Measurements from ENCODE around the gene ATP9A.

DNA sequence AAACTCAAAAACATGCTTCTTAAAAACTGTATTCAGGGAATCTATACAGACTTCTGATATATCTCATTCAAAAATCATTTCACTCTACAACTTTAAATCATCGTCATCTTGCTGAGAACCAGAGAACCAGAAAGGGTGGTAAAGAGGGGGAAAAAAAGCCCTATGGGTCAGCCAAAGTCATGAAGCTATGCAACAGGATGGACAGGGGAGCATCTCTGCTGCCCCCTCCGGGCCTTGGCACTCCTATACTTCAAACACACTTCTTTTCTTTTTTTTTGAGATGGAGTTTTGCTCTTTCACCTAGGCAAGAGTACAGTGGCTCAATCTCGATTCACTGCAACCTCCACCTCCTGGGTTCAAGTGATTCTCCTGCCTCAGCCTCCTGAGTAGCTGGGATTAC is 152.1 kb downstream of the ATP9A start:
- TF ChIP-seq POLR2AphosphoS5 (IDR thresholded peaks at IDR 0.05; ENCODE audit: low read depth, low read length) = no peak
- TF ChIP-seq POLR2A (IDR thresholded peaks at IDR 0.05; ENCODE audit: low read depth, low read length) = no peak
